NCI-H226 (cell line): ENCODE measurements around the gene TMEM120A.

Experiments used
- DNase-seq: peaks from one replicate; pipeline ENCODE4 v3.0.0-alpha.2; 2015

Gene TMEM120A

GRCh38 chr7:75993689-75994387, 557 bp downstream of the TMEM120A start:
- peak; percentile 44 for DNase-seq

GRCh38 chr7:75992083-75992755, 2.2 kb downstream of the TMEM120A start:
- DNase-seq: no peak

GRCh38 chr7:75991531-75992082, 2.8 kb downstream of the TMEM120A start:
- DNase-seq: no peak

GRCh38 chr7:75989500-75990388, 4.7 kb downstream of the TMEM120A start:
- DNase-seq: no peak

- no peak for DNase-seq
Observed at GRCh38 chr7:75988568-75989499, 5.6 kb downstream of the TMEM120A start.

GRCh38 chr7:75987805-75988567, 6.4 kb downstream of the TMEM120A start:
- DNase-seq: no peak

GRCh38 chr7:75987026-75987804, 7.2 kb downstream of the TMEM120A start:
- DNase-seq: no peak

- DNase-seq: no peak
Observed at GRCh38 chr7:75986147-75986781, 8.1 kb downstream of the TMEM120A start.

GRCh38 chr7:75985518-75986146, 8.8 kb downstream of the TMEM120A start:
- no peak for DNase-seq

- DNase-seq: no peak
Observed at GRCh38 chr7:75985009-75985517, 9.3 kb downstream of the TMEM120A start.

- no peak for DNase-seq
Observed at GRCh38 chr7:75984130-75985008, 10.0 kb downstream of the TMEM120A start.

- no peak for DNase-seq
Observed at GRCh38 chr7:75983471-75984129, 10.8 kb downstream of the TMEM120A start.

GRCh38 chr7:75982306-75983064, 11.9 kb downstream of the TMEM120A start:
- DNase-seq: no peak

- DNase-seq: no peak
Observed at GRCh38 chr7:75981453-75982305, 12.7 kb downstream of the TMEM120A start.

- DNase-seq: no peak
Observed at GRCh38 chr7:75981203-75981452, 13.3 kb downstream of the TMEM120A start.
